ENCODE data around the gene CSK.

CSK gene

GRCh38 chr15:74776821-74777768, 4.8 kb upstream of the CSK start:
- Histone ChIP-seq H3K4me1 (ENCODE audit: insufficient read depth, low read length) (peaks cover 45% of the 10 kb centered on the region), H3K36me3 (ENCODE audit: insufficient read depth, low read length) (no peaks in the 10 kb centered on the region), H3K4me3 (ENCODE audit: low read length) (no peak overlapping the region), H3K27me3 (ENCODE audit: insufficient read depth, low read length) (no peaks in the 10 kb centered on the region), H2AFZ (ENCODE audit: low read depth, low read length) (no peak overlapping the region), H3K9me3 (ENCODE audit: low read length) (no peaks in the 10 kb centered on the region)

- no peaks in the 10 kb centered on the region for H3K9me3 ChIP-seq (ENCODE audit: low read length)
- H3K4me1 ChIP-seq (ENCODE audit: insufficient read depth, low read length) = peaks cover 50% of the 10 kb centered on the region
- no peak overlapping the region for H2AFZ ChIP-seq (ENCODE audit: low read depth, low read length)
- no peak overlapping the region for H3K4me3 ChIP-seq (ENCODE audit: low read length)
- H3K36me3 ChIP-seq (ENCODE audit: insufficient read depth, low read length) = no peaks in the 10 kb centered on the region
- H3K27me3 ChIP-seq (ENCODE audit: insufficient read depth, low read length) = no peaks in the 10 kb centered on the region
Measured at GRCh38 chr15:74777769-74778598, 3.9 kb upstream of the CSK start.

GRCh38 chr15:74778599-74778970, 3.3 kb upstream of the CSK start:
- Histone ChIP-seq H3K27me3 (ENCODE audit: insufficient read depth, low read length) (no peaks in the 10 kb centered on the region), H3K4me3 (ENCODE audit: low read length) (no peak overlapping the region), H3K4me1 (ENCODE audit: insufficient read depth, low read length) (peaks cover 50% of the 10 kb centered on the region), H3K36me3 (ENCODE audit: insufficient read depth, low read length) (no peaks in the 10 kb centered on the region), H2AFZ (ENCODE audit: low read depth, low read length) (no peak overlapping the region), H3K9me3 (ENCODE audit: low read length) (no peaks in the 10 kb centered on the region)

GRCh38 chr15:74779162-74779648, 2.7 kb upstream of the CSK start:
- Histone ChIP-seq H2AFZ (ENCODE audit: low read depth, low read length) (no peak overlapping the region), H3K27me3 (ENCODE audit: insufficient read depth, low read length) (no peaks in the 10 kb centered on the region)

GRCh38 chr15:74780523-74781430, 1.1 kb upstream of the CSK start:
- H2AFZ ChIP-seq (ENCODE audit: low read depth, low read length) = no peak overlapping the region
- no peaks in the 10 kb centered on the region for H3K9me3 ChIP-seq (ENCODE audit: low read length)
- no peaks in the 10 kb centered on the region for H3K27me3 ChIP-seq (ENCODE audit: insufficient read depth, low read length)
- H3K4me3 ChIP-seq (ENCODE audit: low read length) = peak overlapping the region; percentile 89
- peaks cover 56% of the 10 kb centered on the region for H3K4me1 ChIP-seq (ENCODE audit: insufficient read depth, low read length)
- H3K36me3 ChIP-seq (ENCODE audit: insufficient read depth, low read length) = no peaks in the 10 kb centered on the region

More at GRCh38 chr15:74779162-74779648, 2.7 kb upstream of the CSK start:
- H3K4me1 ChIP-seq (ENCODE audit: insufficient read depth, low read length) = peaks cover 50% of the 10 kb centered on the region
- no peak overlapping the region for H3K4me3 ChIP-seq (ENCODE audit: low read length)
- no peaks in the 10 kb centered on the region for H3K9me3 ChIP-seq (ENCODE audit: low read length)
- no peaks in the 10 kb centered on the region for H3K36me3 ChIP-seq (ENCODE audit: insufficient read depth, low read length)

- peaks cover 46% of the 10 kb centered on the region for H3K4me1 ChIP-seq (ENCODE audit: insufficient read depth, low read length)
Measured at GRCh38 chr15:74782259-74783071, 585 bp downstream of the CSK start.

GRCh38 chr15:74783072-74783807, 1.4 kb downstream of the CSK start:
- Histone ChIP-seq H3K4me1 (ENCODE audit: insufficient read depth, low read length) (peaks cover 46% of the 10 kb centered on the region), H3K27me3 (ENCODE audit: insufficient read depth, low read length) (no peaks in the 10 kb centered on the region), H3K4me3 (ENCODE audit: low read length) (peak overlapping the region; percentile 89), H2AFZ (ENCODE audit: low read depth, low read length) (no peak overlapping the region), H3K9me3 (ENCODE audit: low read length) (no peaks in the 10 kb centered on the region), H3K36me3 (ENCODE audit: insufficient read depth, low read length) (no peaks in the 10 kb centered on the region)

More at GRCh38 chr15:74782259-74783071, 585 bp downstream of the CSK start:
- Histone ChIP-seq H3K27me3 (ENCODE audit: insufficient read depth, low read length) (no peaks in the 10 kb centered on the region), H3K4me3 (ENCODE audit: low read length) (peak overlapping the region; percentile 89), H2AFZ (ENCODE audit: low read depth, low read length) (no peak overlapping the region), H3K36me3 (ENCODE audit: insufficient read depth, low read length) (no peaks in the 10 kb centered on the region), H3K9me3 (ENCODE audit: low read length) (no peaks in the 10 kb centered on the region)

- Histone ChIP-seq H2AFZ (ENCODE audit: low read depth, low read length) (no peak overlapping the region), H3K9me3 (ENCODE audit: low read length) (no peaks in the 10 kb centered on the region), H3K4me3 (ENCODE audit: low read length) (peak overlapping the region; percentile 89), H3K27me3 (ENCODE audit: insufficient read depth, low read length) (no peaks in the 10 kb centered on the region), H3K4me1 (ENCODE audit: insufficient read depth, low read length) (peaks cover 46% of the 10 kb centered on the region), H3K36me3 (ENCODE audit: insufficient read depth, low read length) (no peaks in the 10 kb centered on the region)
Measured at GRCh38 chr15:74783808-74784175, 1.9 kb downstream of the CSK start.

GRCh38 chr15:74784426-74785193, 2.7 kb downstream of the CSK start:
- no peak overlapping the region for H2AFZ ChIP-seq (ENCODE audit: low read depth, low read length)
- no peaks in the 10 kb centered on the region for H3K9me3 ChIP-seq (ENCODE audit: low read length)
- no peaks in the 10 kb centered on the region for H3K36me3 ChIP-seq (ENCODE audit: insufficient read depth, low read length)
- no peak overlapping the region for H3K4me3 ChIP-seq (ENCODE audit: low read length)
- H3K4me1 ChIP-seq (ENCODE audit: insufficient read depth, low read length) = peaks cover 46% of the 10 kb centered on the region
- H3K27me3 ChIP-seq (ENCODE audit: insufficient read depth, low read length) = no peaks in the 10 kb centered on the region

- Histone ChIP-seq H3K36me3 (ENCODE audit: insufficient read depth, low read length) (no peaks in the 10 kb centered on the region), H3K9me3 (ENCODE audit: low read length) (no peaks in the 10 kb centered on the region), H3K4me3 (ENCODE audit: low read length) (no peak overlapping the region), H3K27me3 (ENCODE audit: insufficient read depth, low read length) (no peaks in the 10 kb centered on the region), H3K4me1 (ENCODE audit: insufficient read depth, low read length) (peaks cover 45% of the 10 kb centered on the region), H2AFZ (ENCODE audit: low read depth, low read length) (no peak overlapping the region)
Measured at GRCh38 chr15:74785194-74786032, 3.5 kb downstream of the CSK start.

Measured in neuron (in vitro differentiated cells).